HEK293 (cell line): ENCODE results near the gene PTPRN2.

ENCODE experiments used
- OSR2 ChIP-seq: fragments of 450-650 bp; formaldehyde crosslinking; IDR thresholded peaks from 2 replicates; pipeline ENCODE4 v1.5.1; 2016; ENCODE audit warnings: missing biosample characterization, missing genetic modification characterization
- REST ChIP-seq: fragments of 450-650 bp; formaldehyde crosslinking; IDR thresholded peaks from 2 replicates; pipeline ENCODE4 v1.5.1; 2016; ENCODE audit warnings: missing biosample characterization, missing genetic modification characterization
- TCF7L2 ChIP-seq: IDR thresholded peaks from 2 replicates; pipeline ENCODE4 v1.6.1; 2011; ENCODE audit warnings: low read depth, mild to moderate bottlenecking, inconsistent platforms, low read length, moderate library complexity, borderline replicate concordance
- YY1 ChIP-seq: fragments of 450-650 bp; formaldehyde crosslinking; IDR thresholded peaks from 2 replicates; pipeline ENCODE4 v1.5.1; 2018; ENCODE audit warnings: missing biosample characterization, missing genetic modification characterization
- ZBTB20 ChIP-seq: fragments of 450-650 bp; formaldehyde crosslinking; IDR thresholded peaks from 2 replicates; pipeline ENCODE4 v1.5.1; 2016; ENCODE audit warnings: missing biosample characterization, missing genetic modification characterization
- ZNF274 ChIP-seq, 2 experiments: fragments of 200-500 bp in 1 of 2; fragments of 450-650 bp in 1 of 2; sonication (Bioruptor generic) in 1 of 2; formaldehyde crosslinking in 1 of 2; IDR thresholded peaks; 2 replicates each; pipeline versions ENCODE4 v1.5.1 to v1.6.1; 2014 to 2016; ENCODE audit warnings: borderline replicate concordance in 1 of 2, inconsistent platforms in 1 of 2, low read length in 1 of 2, missing biosample characterization in 1 of 2, missing genetic modification characterization in 1 of 2
- ZNF558 ChIP-seq: fragments of 450-650 bp; formaldehyde crosslinking; IDR thresholded peaks from 2 replicates; pipeline ENCODE4 v1.5.1; 2016; ENCODE audit warnings: missing biosample characterization, missing genetic modification characterization
- ZNF660 ChIP-seq: fragments of 450-650 bp; IDR thresholded peaks from 2 replicates; pipeline ENCODE4 v1.5.1; 2018; ENCODE audit warnings: missing biosample characterization, mild to moderate bottlenecking, missing genetic modification characterization
- ZNF692 ChIP-seq: fragments of 450-650 bp; formaldehyde crosslinking; IDR thresholded peaks from 2 replicates; pipeline ENCODE4 v1.5.1; 2016; ENCODE audit warnings: missing biosample characterization, missing genetic modification characterization
- TF ChIP-seq, protein P1 (sequence below): fragments of 450-650 bp; formaldehyde crosslinking; IDR thresholded peaks from 2 replicates; pipeline ENCODE4 v1.5.1; 2016; ENCODE audit warnings: missing biosample characterization, missing genetic modification characterization
- TF ChIP-seq, protein P2 (sequence below): fragments of 450-650 bp; formaldehyde crosslinking; IDR thresholded peaks from 2 replicates; pipeline ENCODE4 v1.5.1; 2016; ENCODE audit warnings: missing biosample characterization, missing genetic modification characterization
- TF ChIP-seq, protein P3 (sequence below): fragments of 450-650 bp; formaldehyde crosslinking; IDR thresholded peaks from 2 replicates; pipeline ENCODE4 v1.5.1; 2016; ENCODE audit warnings: missing biosample characterization, missing genetic modification characterization, low read depth

DNA sequence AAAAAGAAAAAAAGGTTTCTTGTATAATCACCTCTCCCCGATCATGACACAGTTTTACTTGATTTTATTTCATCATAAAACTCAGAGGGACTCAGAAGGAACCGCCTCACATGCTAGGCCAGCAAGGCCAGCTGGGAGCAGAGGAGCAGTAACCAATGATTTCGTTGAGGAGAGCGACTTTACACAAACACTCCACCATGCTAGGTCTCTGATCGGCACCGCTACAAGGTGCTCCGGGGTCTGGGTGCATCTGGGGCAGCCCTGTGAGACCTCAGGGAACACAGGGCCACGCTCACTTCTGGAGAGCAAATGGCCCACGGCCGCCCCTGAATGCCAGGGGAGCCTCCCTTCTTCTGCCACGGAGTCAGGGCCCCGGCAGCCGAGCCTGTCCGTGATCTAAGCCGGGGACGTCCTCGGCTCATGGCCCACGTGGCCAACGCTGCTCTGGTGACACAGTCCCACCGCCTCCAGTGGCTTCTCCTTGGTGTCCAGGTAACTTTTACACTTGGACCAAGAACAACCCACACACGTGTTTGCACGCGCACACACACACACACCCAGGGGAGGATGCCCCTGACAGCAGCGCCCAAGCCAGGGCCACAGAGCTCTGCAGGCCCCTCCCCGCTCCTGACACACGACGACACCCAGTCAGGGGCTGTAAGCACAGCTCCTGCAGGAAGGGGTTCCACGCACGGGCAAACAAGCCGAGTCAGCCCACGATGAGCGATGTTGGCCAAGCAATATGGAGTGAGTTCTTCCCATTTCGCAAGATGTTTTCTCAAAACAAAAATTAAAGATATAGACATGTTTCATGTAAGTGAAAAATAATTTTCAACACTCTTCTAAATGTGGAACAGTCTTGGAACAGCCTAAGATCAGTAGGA is 918.5 kb downstream of the PTPRN2 start:
- TF ChIP-seq ZNF274 (IDR thresholded peaks at IDR 0.05; ENCODE audit: low read length): no peak
- TF ChIP-seq ZNF274 (tag by site-specific recombination; IDR thresholded peaks at IDR 0.05; ENCODE audit: borderline replicate concordance): no peak
- TF ChIP-seq ZNF660: no peak
- no peak for TF ChIP-seq TCF7L2
- no peak for TF ChIP-seq REST
- TF ChIP-seq ZNF692 (tag by site-specific recombination): no peak
- no peak for TF ChIP-seq OSR2 (tag by site-specific recombination)
- TF ChIP-seq, protein P1, sequence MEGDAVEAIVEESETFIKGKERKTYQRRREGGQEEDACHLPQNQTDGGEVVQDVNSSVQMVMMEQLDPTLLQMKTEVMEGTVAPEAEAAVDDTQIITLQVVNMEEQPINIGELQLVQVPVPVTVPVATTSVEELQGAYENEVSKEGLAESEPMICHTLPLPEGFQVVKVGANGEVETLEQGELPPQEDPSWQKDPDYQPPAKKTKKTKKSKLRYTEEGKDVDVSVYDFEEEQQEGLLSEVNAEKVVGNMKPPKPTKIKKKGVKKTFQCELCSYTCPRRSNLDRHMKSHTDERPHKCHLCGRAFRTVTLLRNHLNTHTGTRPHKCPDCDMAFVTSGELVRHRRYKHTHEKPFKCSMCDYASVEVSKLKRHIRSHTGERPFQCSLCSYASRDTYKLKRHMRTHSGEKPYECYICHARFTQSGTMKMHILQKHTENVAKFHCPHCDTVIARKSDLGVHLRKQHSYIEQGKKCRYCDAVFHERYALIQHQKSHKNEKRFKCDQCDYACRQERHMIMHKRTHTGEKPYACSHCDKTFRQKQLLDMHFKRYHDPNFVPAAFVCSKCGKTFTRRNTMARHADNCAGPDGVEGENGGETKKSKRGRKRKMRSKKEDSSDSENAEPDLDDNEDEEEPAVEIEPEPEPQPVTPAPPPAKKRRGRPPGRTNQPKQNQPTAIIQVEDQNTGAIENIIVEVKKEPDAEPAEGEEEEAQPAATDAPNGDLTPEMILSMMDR (tag by site-specific recombination): no peak
- TF ChIP-seq YY1 (tag by site-specific recombination): no peak
- TF ChIP-seq, protein P2, sequence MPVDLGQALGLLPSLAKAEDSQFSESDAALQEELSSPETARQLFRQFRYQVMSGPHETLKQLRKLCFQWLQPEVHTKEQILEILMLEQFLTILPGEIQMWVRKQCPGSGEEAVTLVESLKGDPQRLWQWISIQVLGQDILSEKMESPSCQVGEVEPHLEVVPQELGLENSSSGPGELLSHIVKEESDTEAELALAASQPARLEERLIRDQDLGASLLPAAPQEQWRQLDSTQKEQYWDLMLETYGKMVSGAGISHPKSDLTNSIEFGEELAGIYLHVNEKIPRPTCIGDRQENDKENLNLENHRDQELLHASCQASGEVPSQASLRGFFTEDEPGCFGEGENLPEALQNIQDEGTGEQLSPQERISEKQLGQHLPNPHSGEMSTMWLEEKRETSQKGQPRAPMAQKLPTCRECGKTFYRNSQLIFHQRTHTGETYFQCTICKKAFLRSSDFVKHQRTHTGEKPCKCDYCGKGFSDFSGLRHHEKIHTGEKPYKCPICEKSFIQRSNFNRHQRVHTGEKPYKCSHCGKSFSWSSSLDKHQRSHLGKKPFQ (tag by site-specific recombination): no peak
- TF ChIP-seq, protein P3, sequence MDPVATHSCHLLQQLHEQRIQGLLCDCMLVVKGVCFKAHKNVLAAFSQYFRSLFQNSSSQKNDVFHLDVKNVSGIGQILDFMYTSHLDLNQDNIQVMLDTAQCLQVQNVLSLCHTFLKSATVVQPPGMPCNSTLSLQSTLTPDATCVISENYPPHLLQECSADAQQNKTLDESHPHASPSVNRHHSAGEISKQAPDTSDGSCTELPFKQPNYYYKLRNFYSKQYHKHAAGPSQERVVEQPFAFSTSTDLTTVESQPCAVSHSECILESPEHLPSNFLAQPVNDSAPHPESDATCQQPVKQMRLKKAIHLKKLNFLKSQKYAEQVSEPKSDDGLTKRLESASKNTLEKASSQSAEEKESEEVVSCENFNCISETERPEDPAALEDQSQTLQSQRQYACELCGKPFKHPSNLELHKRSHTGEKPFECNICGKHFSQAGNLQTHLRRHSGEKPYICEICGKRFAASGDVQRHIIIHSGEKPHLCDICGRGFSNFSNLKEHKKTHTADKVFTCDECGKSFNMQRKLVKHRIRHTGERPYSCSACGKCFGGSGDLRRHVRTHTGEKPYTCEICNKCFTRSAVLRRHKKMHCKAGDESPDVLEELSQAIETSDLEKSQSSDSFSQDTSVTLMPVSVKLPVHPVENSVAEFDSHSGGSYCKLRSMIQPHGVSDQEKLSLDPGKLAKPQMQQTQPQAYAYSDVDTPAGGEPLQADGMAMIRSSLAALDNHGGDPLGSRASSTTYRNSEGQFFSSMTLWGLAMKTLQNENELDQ (tag by site-specific recombination): no peak
- no peak for TF ChIP-seq ZNF558 (tag by site-specific recombination)
- no peak for TF ChIP-seq ZBTB20 (tag by site-specific recombination)
